NB4 (cell line): ENCODE results near the gene CHD2.

Source experiments
- TF ChIP-seq, protein P1 (sequence below): IDR thresholded peaks from 2 replicates; pipeline ENCODE4 v1.6.1; 2011; ENCODE audit warnings: low read depth, low read length
- TF ChIP-seq, protein P2 (sequence below): IDR thresholded peaks from one replicate; pipeline ENCODE4 v1.5.1; 2012; ENCODE audit warnings: low read depth, low read length

- TF ChIP-seq, protein P1, sequence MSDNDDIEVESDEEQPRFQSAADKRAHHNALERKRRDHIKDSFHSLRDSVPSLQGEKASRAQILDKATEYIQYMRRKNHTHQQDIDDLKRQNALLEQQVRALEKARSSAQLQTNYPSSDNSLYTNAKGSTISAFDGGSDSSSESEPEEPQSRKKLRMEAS, result no peak
- TF ChIP-seq, protein P2, sequence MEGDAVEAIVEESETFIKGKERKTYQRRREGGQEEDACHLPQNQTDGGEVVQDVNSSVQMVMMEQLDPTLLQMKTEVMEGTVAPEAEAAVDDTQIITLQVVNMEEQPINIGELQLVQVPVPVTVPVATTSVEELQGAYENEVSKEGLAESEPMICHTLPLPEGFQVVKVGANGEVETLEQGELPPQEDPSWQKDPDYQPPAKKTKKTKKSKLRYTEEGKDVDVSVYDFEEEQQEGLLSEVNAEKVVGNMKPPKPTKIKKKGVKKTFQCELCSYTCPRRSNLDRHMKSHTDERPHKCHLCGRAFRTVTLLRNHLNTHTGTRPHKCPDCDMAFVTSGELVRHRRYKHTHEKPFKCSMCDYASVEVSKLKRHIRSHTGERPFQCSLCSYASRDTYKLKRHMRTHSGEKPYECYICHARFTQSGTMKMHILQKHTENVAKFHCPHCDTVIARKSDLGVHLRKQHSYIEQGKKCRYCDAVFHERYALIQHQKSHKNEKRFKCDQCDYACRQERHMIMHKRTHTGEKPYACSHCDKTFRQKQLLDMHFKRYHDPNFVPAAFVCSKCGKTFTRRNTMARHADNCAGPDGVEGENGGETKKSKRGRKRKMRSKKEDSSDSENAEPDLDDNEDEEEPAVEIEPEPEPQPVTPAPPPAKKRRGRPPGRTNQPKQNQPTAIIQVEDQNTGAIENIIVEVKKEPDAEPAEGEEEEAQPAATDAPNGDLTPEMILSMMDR, result no peak
Measured at GRCh38 chr15:93068581-93069199, 168.6 kb downstream of the CHD2 start.
